ENCODE results near the gene RABL2B.
A peak's percentile ranks its signal among the peaks of the same experiment; 100 is the strongest.
"Not testable (repeated sequence)": the region's sequence is repeated elsewhere in the genome, so short reads cannot be mapped to it uniquely, and the experiment has no call there.

RABL2B gene

DNA sequence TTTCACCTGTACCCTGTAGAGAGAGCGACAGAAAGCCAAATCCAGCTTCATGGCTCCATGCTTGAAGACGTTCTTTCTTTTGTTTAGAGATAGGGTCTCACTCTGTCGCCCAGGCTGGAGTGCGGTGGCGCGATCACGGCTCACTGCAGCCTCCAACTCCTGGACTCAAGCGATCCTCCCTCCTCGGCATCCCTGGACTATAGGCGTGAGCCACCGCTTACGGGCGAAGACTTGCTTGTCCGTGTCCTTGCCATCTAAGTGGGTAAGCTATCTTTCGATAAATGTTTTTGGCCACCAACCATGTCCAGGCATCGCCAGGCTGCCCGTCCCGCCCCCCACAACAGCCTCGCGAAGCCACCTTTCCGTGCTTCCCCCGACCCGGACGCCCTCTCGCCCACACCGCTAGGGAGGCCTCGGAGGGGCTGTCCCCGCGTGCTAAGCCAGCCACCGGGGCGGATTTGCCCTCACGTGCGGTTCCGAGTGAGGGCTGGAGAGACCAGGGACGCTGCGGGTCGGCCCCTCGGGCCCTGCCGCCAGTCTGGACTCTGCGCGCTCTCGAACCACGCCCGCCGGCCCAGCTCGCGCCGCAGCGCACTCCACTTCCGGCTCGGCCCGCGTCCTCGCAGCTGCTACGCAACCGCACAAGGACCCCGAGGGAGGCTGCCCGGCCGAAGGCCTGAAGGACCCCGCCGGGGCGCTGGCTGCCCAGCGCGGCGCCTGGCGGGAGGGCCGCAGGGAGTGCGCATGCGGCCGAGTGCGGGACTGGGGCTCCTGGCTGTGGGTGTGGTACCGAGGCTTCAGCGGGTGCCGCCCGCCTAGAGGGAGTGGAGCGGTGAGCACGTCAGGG, at the start of gene RABL2B:
Gene RABL2B (minus strand): TSS at position 604 of the 847 bp plus-strand sequence. CDS start 1,342 bp downstream, outside the sequence.
- not testable (repeated sequence) for H3K27me3 ChIP-seq (ENCODE audit: control insufficient read depth in 1 of 2, insufficient read depth in 2 of 2, low read length in 2 of 2); H3K27ac ChIP-seq (ENCODE audit: low read depth, low read length); H3K4me1 ChIP-seq (ENCODE audit: insufficient read depth, low read length); H3K9me3 ChIP-seq (ENCODE audit: low read length); H3K36me3 ChIP-seq (ENCODE audit: insufficient read depth, low read length)
- Histone ChIP-seq H3K9ac (ENCODE audit: low read length) (peak within 1 kb of the TSS; percentile 21), H3K4me3 (ENCODE audit: low read depth in 1 of 2, low read length in 2 of 2) (peak within 1 kb of the TSS; percentile 32 to 49)

DNA sequence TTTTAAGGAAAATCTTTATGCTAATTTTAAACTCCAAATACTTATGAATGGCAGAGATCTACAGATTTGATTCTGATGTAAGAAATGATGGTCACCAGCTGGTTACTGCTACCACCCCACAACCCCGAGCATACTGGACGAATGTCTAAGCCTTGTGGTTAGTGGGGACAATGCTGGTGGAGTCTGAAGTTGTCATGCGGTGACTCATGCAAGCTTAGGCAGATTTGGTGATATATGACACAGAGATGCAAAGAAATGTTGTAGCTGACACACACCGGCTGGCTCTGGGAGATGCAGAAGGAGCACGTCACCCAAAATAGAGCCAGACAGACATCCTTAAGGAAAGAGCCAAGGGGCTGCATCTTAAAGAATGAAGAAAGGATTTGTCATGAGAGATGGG, 3.5 kb upstream of the RABL2B start:
- not testable (repeated sequence) for H3K4me1 ChIP-seq (ENCODE audit: insufficient read depth, low read length); H3K9ac ChIP-seq (ENCODE audit: low read length); H3K4me3 ChIP-seq (ENCODE audit: low read depth in 1 of 2, low read length in 2 of 2); H3K36me3 ChIP-seq (ENCODE audit: insufficient read depth, low read length); H3K27me3 ChIP-seq (ENCODE audit: control insufficient read depth in 1 of 2, insufficient read depth in 2 of 2, low read length in 2 of 2); H3K27ac ChIP-seq (ENCODE audit: low read depth, low read length); H3K9me3 ChIP-seq (ENCODE audit: low read length)

DNA sequence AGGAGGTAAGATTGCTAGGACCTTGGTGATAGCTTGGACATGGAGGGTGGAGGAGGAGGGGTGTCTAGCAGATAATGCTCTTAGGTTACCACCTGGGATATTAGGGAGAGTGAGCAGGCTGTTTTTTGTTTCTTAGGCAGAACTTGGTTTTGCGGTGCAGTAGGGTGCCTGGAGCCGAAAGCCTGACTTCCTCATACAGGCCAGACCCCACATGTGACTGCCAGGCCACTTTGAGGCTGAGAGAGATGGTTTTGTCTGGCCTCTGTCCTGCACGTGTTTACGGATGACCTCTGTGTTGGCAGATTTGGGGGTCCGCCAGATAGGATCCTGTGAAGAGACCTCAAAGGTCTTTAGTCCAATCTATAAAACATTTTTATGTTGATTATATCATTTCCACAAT, 1.9 kb upstream of the RABL2B start:
- H3K9ac ChIP-seq (ENCODE audit: low read length); H3K27ac ChIP-seq (ENCODE audit: low read depth, low read length); H3K4me3 ChIP-seq (ENCODE audit: low read depth in 1 of 2, low read length in 2 of 2); H3K9me3 ChIP-seq (ENCODE audit: low read length); H3K4me1 ChIP-seq (ENCODE audit: insufficient read depth, low read length); H3K27me3 ChIP-seq (ENCODE audit: control insufficient read depth in 1 of 2, insufficient read depth in 2 of 2, low read length in 2 of 2); H3K36me3 ChIP-seq (ENCODE audit: insufficient read depth, low read length): not testable (repeated sequence)

DNA sequence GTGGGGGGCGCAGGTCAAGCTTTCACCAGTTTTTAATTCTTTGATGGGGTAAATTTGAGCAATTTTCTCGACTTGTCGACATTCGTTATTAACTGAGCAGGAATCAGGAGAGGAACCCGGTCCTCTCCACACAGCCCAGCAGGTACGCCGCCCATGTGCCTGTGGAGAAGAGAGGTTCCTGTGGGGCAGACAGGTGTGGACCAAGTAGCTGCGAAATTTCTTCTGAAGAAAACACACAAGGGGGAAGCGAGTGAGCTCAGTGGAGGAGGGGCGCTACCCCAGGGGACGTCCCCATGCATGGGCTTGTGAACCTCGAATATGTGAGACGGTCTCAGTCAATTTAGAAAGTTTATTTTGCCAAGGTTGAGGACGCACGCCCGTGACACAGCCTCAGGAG, 442 bp upstream of the RABL2B start:
- peak overlapping the region; percentile 21 for H3K9ac ChIP-seq (ENCODE audit: low read length)

GRCh38 chr22:50782253-50782652, 1.2 kb downstream of the RABL2B start:
- H3K4me3 ChIP-seq (ENCODE audit: low read depth in 1 of 2, low read length in 2 of 2); H3K27me3 ChIP-seq (ENCODE audit: control insufficient read depth in 1 of 2, insufficient read depth in 2 of 2, low read length in 2 of 2); H3K27ac ChIP-seq (ENCODE audit: low read depth, low read length); H3K9me3 ChIP-seq (ENCODE audit: low read length); H3K9ac ChIP-seq (ENCODE audit: low read length); H3K4me1 ChIP-seq (ENCODE audit: insufficient read depth, low read length); H3K36me3 ChIP-seq (ENCODE audit: insufficient read depth, low read length): not testable (repeated sequence)

More for the DNA sequence above, 442 bp upstream of the RABL2B start:
- not testable (repeated sequence) for H3K36me3 ChIP-seq (ENCODE audit: insufficient read depth, low read length); H3K27ac ChIP-seq (ENCODE audit: low read depth, low read length); H3K27me3 ChIP-seq (ENCODE audit: control insufficient read depth in 1 of 2, insufficient read depth in 2 of 2, low read length in 2 of 2); H3K4me1 ChIP-seq (ENCODE audit: insufficient read depth, low read length); H3K9me3 ChIP-seq (ENCODE audit: low read length)
- peak overlapping the region; percentile 32 to 49 for H3K4me3 ChIP-seq (ENCODE audit: low read depth in 1 of 2, low read length in 2 of 2)

- not testable (repeated sequence) for H3K27ac ChIP-seq (ENCODE audit: low read depth, low read length); H3K9ac ChIP-seq (ENCODE audit: low read length)
Observed at GRCh38 chr22:50780244-50780643, 3.2 kb downstream of the RABL2B start.

DNA sequence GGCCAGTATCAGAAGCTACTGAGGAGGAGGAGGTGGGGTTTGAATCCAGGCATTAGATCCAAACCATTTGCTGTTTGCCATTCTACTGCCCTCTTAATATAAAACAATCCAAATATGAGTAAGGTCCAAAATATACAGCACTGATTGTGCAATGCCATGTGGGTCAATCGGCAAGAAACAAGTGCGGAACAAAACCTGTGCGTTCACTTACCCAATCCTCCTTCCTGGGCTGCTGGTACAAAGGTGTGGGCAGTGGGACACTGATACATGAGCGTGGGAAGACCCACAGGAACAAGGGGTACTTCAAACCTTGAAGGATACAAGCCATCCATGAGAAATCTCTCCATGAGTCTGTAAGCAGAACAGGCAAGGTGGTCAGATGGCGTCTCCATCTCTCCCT, 5.8 kb downstream of the RABL2B start:
- H3K36me3 ChIP-seq (ENCODE audit: insufficient read depth, low read length); H3K9me3 ChIP-seq (ENCODE audit: low read length); H3K27ac ChIP-seq (ENCODE audit: low read depth, low read length); H3K27me3 ChIP-seq (ENCODE audit: control insufficient read depth in 1 of 2, insufficient read depth in 2 of 2, low read length in 2 of 2); H3K9ac ChIP-seq (ENCODE audit: low read length); H3K4me3 ChIP-seq (ENCODE audit: low read depth in 1 of 2, low read length in 2 of 2); H3K4me1 ChIP-seq (ENCODE audit: insufficient read depth, low read length): not testable (repeated sequence)

More at GRCh38 chr22:50780244-50780643, 3.2 kb downstream of the RABL2B start:
- not testable (repeated sequence) for H3K4me3 ChIP-seq (ENCODE audit: low read depth in 1 of 2, low read length in 2 of 2); H3K4me1 ChIP-seq (ENCODE audit: insufficient read depth, low read length); H3K27me3 ChIP-seq (ENCODE audit: control insufficient read depth in 1 of 2, insufficient read depth in 2 of 2, low read length in 2 of 2); H3K9me3 ChIP-seq (ENCODE audit: low read length); H3K36me3 ChIP-seq (ENCODE audit: insufficient read depth, low read length)

GRCh38 chr22:50775132-50775531, 8.3 kb downstream of the RABL2B start:
- H3K9ac ChIP-seq (ENCODE audit: low read length); H3K9me3 ChIP-seq (ENCODE audit: low read length); H3K4me3 ChIP-seq (ENCODE audit: low read depth in 1 of 2, low read length in 2 of 2); H3K27me3 ChIP-seq (ENCODE audit: control insufficient read depth in 1 of 2, insufficient read depth in 2 of 2, low read length in 2 of 2); H3K4me1 ChIP-seq (ENCODE audit: insufficient read depth, low read length); H3K27ac ChIP-seq (ENCODE audit: low read depth, low read length); H3K36me3 ChIP-seq (ENCODE audit: insufficient read depth, low read length): not testable (repeated sequence)

DNA sequence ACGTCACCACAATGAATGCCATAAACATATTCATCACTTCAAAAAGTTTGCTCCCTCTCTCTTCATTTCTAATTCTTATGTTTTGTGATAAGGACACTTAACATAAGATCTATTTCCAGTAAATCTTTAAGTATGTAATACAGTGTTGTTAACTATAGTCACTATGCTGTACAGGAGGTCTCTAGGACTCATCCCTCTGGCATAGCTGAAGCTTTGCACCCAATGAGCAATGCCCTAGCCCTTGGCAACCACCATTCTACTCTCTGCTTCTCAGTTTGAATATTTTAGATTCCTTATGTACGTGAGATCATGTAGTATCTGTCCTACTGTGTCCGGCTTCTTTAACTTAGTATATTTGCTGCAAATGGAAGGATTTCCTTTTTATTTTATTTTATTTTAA, 19.1 kb downstream of the RABL2B start:
- not testable (repeated sequence) for H3K27ac ChIP-seq (ENCODE audit: low read depth, low read length); H3K4me3 ChIP-seq (ENCODE audit: low read depth in 1 of 2, low read length in 2 of 2); H3K9ac ChIP-seq (ENCODE audit: low read length); H3K36me3 ChIP-seq (ENCODE audit: insufficient read depth, low read length); H3K9me3 ChIP-seq (ENCODE audit: low read length); H3K27me3 ChIP-seq (ENCODE audit: control insufficient read depth in 1 of 2, insufficient read depth in 2 of 2, low read length in 2 of 2); H3K4me1 ChIP-seq (ENCODE audit: insufficient read depth, low read length)

DNA sequence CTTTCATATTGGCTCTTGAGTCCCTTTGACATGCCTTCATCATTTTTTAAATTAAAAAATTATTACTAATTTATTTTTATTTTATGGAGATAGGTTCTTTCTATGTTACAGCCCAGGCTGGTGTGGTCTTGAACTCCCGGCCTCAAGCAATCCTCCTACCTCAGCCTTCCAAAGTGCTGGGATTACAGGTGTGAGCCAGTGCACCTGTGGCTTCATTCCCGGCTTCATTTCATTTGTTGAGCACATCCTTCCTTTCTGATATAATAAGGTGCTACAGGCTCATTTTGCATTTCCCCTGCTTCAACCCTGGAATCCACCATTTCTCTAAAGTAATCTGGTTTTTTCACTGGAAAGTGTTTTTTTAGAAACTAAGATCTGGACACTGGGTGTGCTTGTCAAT, 21.6 kb downstream of the RABL2B start:
- H3K36me3 ChIP-seq (ENCODE audit: insufficient read depth, low read length); H3K27me3 ChIP-seq (ENCODE audit: control insufficient read depth in 1 of 2, insufficient read depth in 2 of 2, low read length in 2 of 2); H3K27ac ChIP-seq (ENCODE audit: low read depth, low read length); H3K4me3 ChIP-seq (ENCODE audit: low read depth in 1 of 2, low read length in 2 of 2); H3K9ac ChIP-seq (ENCODE audit: low read length); H3K9me3 ChIP-seq (ENCODE audit: low read length); H3K4me1 ChIP-seq (ENCODE audit: insufficient read depth, low read length): not testable (repeated sequence)

DNA sequence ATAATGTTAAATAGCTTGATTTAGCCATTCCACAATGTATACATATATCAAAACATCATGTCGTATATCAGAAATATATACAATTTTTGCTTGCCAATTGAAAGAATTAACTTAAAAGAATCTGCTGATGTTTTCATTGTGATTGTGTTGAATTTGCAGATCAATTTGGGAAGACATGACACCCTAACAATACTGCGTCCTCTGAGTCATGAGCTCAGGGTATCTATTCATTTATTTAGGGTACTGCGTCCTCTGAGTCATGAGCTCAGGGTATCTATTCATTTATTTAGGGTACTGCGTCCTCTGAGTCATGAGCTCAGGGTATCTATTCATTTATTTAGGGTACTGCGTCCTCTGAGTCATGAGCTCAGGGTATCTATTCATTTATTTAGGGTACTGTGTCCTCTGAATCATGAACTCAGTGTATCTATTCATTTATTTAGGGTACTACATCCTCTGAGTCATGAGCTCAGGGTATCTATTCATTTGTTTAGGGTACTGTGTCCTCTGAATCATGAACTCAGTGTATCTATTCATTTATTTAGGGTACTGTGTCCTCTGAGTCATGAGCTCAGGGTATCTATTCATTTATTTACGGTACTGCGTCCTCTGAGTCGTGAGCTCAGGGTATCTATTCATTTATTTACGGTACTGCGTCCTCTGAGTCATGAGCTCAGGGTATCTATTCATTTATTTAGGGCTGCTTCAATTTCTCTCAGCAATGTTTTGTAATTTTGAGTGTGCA, 23.7 kb downstream of the RABL2B start:
- H3K27ac ChIP-seq (ENCODE audit: low read depth, low read length); H3K4me3 ChIP-seq (ENCODE audit: low read depth in 1 of 2, low read length in 2 of 2); H3K9ac ChIP-seq (ENCODE audit: low read length); H3K4me1 ChIP-seq (ENCODE audit: insufficient read depth, low read length); H3K36me3 ChIP-seq (ENCODE audit: insufficient read depth, low read length); H3K27me3 ChIP-seq (ENCODE audit: control insufficient read depth in 1 of 2, insufficient read depth in 2 of 2, low read length in 2 of 2); H3K9me3 ChIP-seq (ENCODE audit: low read length): not testable (repeated sequence)

Data from muscle layer of colon (tissue), 2 donors.